ENCODE results near the gene NCOA7.
A peak's percentile ranks its signal among the peaks of the same experiment; 100 is the strongest.
"Not testable (repeated sequence)": the region's sequence is repeated elsewhere in the genome, so short reads cannot be mapped to it uniquely, and the experiment has no call there.

Gene NCOA7

GRCh38 chr6:125868252-125868651 is 77.5 kb downstream of the NCOA7 start:
- DNase-seq (ENCODE audit: low read depth in 2 of 2): no peak

GRCh38 chr6:125868678-125869395 is 78.1 kb downstream of the NCOA7 start:
- no peak for DNase-seq (ENCODE audit: low read depth in 2 of 2)

- DNase-seq (ENCODE audit: low read depth in 2 of 2): no peak
These were observed 78.7 kb downstream of the NCOA7 start for GRCh38 chr6:125869427-125869826.

- DNase-seq (ENCODE audit: low read depth in 2 of 2): no peak
These were observed 80.6 kb downstream of the NCOA7 start for GRCh38 chr6:125871365-125871764.

GRCh38 chr6:125872259-125872921 is 81.6 kb downstream of the NCOA7 start:
- DNase-seq (ENCODE audit: low read depth in 2 of 2): no peak

GRCh38 chr6:125882243-125882642 is 91.5 kb downstream of the NCOA7 start:
- no peak for DNase-seq (ENCODE audit: low read depth in 2 of 2)

- no peak for DNase-seq (ENCODE audit: low read depth in 2 of 2)
These were observed 94.0 kb downstream of the NCOA7 start for GRCh38 chr6:125884634-125885371.

GRCh38 chr6:125886021-125886420 is 95.3 kb downstream of the NCOA7 start:
- DNase-seq (ENCODE audit: low read depth in 2 of 2): no peak

- DNase-seq (ENCODE audit: low read depth in 2 of 2): no peak
These were observed 96.2 kb downstream of the NCOA7 start for GRCh38 chr6:125886914-125887313.

- DNase-seq (ENCODE audit: low read depth in 2 of 2): no peak
These were observed 96.6 kb downstream of the NCOA7 start for GRCh38 chr6:125887372-125887771.

- no peak for DNase-seq (ENCODE audit: low read depth in 2 of 2)
These were observed 98.4 kb downstream of the NCOA7 start for GRCh38 chr6:125888989-125889656.

GRCh38 chr6:125899726-125900182 is 109.0 kb downstream of the NCOA7 start:
- DNase-seq (ENCODE audit: low read depth in 2 of 2): no peak

- peak in 1 of 2 donors; percentile 7 for DNase-seq (ENCODE audit: low read depth in 2 of 2)
These were observed 114.1 kb downstream of the NCOA7 start for GRCh38 chr6:125904871-125905270.

GRCh38 chr6:125906158-125906998 is 115.6 kb downstream of the NCOA7 start:
- no peak for DNase-seq (ENCODE audit: low read depth in 2 of 2)

- no peak for DNase-seq (ENCODE audit: low read depth in 2 of 2)
These were observed 119.8 kb downstream of the NCOA7 start for GRCh38 chr6:125910527-125910926.

GRCh38 chr6:125911051-125911451 is 120.3 kb downstream of the NCOA7 start:
- not testable (repeated sequence) for DNase-seq (ENCODE audit: low read depth in 2 of 2)

GRCh38 chr6:125912430-125912829 is 121.7 kb downstream of the NCOA7 start:
- DNase-seq (ENCODE audit: low read depth in 2 of 2): not testable (repeated sequence)

GRCh38 chr6:125913145-125913544 is 122.4 kb downstream of the NCOA7 start:
- no peak for DNase-seq (ENCODE audit: low read depth in 2 of 2)

GRCh38 chr6:125913864-125914351 is 123.1 kb downstream of the NCOA7 start:
- DNase-seq (ENCODE audit: low read depth in 2 of 2): no peak

GRCh38 chr6:125918230-125918629 is 127.5 kb downstream of the NCOA7 start:
- no peak for DNase-seq (ENCODE audit: low read depth in 2 of 2)
